HuH-7 (cell line): ENCODE results near the gene PEX14.

Source experiments
- DNase-seq: peaks from one replicate; pipeline ENCODE4 v3.0.0; 2011; ENCODE audit warnings: low spot score

PEX14 gene

GRCh38 chr1:10667861-10668761, 193.4 kb downstream of the PEX14 start:
- DNase-seq = no peak

GRCh38 chr1:10669570-10669969, 194.8 kb downstream of the PEX14 start:
- no peak for DNase-seq

GRCh38 chr1:10670190-10670589, 195.4 kb downstream of the PEX14 start:
- no peak for DNase-seq

GRCh38 chr1:10671090-10671489, 196.3 kb downstream of the PEX14 start:
- no peak for DNase-seq

- no peak for DNase-seq
These were observed 197.0 kb downstream of the PEX14 start for GRCh38 chr1:10671622-10672342.

GRCh38 chr1:10672343-10673050, 197.7 kb downstream of the PEX14 start:
- DNase-seq = no peak

GRCh38 chr1:10673109-10673711, 198.5 kb downstream of the PEX14 start:
- no peak for DNase-seq

- DNase-seq = no peak
These were observed 199.5 kb downstream of the PEX14 start for GRCh38 chr1:10674222-10674621.

GRCh38 chr1:10674700-10675609, 200.2 kb downstream of the PEX14 start:
- no peak for DNase-seq

- no peak for DNase-seq
These were observed 201.1 kb downstream of the PEX14 start for GRCh38 chr1:10675813-10676212.

GRCh38 chr1:10676963-10677362, 202.2 kb downstream of the PEX14 start:
- DNase-seq = no peak

GRCh38 chr1:10677491-10678391, 203.0 kb downstream of the PEX14 start:
- DNase-seq = no peak

GRCh38 chr1:10678402-10678801, 203.7 kb downstream of the PEX14 start:
- DNase-seq = no peak

GRCh38 chr1:10678852-10679251, 204.1 kb downstream of the PEX14 start:
- no peak for DNase-seq

- peak; percentile 81 for DNase-seq
These were observed 204.9 kb downstream of the PEX14 start for GRCh38 chr1:10679496-10680220.
